Measurements from ENCODE around the gene ZNF236.
"Not testable (repeated sequence)": the region's sequence is repeated elsewhere in the genome, so short reads cannot be mapped to it uniquely, and the experiment has no call there.

ZNF236 gene

DNA sequence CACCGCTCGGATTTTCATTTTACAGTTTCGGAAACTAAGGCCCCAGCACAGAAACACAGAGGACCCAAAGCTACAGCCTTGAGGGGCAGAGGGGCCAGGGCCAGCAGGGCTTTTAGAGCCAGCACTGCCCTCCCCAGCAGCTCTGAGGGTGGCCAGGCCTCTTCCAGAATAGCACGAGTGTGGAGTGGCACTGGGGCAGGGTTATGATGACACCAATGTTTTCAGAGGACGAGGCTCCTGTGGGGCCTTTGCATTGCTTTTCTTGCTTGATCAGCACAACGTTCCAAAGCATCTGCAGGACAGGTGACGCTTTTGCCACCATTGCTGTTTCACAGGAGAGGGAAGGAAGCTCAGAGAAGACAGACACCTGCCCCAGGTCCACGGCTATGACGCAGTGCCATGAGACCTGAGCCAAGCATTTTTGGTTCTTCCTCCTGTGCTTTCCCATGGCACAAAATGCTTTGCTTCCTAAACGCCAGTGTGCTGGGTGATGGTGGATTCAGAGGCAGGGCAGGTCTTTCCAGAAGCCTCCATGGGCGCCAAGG, 183.4 kb downstream of the ZNF236 start:
- no peak for DNase-seq (ENCODE audit: low read depth, low spot score)

- DNase-seq (ENCODE audit: low read depth, low spot score), result no peak
These were observed 184.2 kb downstream of the ZNF236 start for GRCh38 chr18:77006305-77007175.

GRCh38 chr18:77007251-77007650, 184.9 kb downstream of the ZNF236 start:
- DNase-seq (ENCODE audit: low read depth, low spot score), result no peak

DNA sequence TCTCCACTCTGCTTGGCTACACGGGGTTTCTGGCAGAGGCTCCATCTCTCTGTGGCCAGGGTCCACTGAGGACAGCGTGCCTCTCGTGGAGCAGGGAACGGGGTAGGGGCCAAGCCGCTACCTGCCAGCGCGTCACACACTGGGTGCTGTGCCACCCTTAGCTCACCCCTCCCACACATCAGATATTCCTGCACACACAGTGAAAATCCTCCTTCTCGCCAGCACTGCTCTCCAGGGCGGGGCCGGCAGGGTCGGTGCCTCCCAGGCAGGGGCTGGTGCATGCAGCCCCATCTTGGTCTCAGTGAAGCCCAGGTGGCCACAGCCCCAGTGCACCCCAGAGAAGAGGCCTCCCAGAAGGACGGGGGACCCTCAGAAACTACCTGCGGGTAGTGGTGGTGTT, 185.6 kb downstream of the ZNF236 start:
- DNase-seq (ENCODE audit: low read depth, low spot score), result no peak

GRCh38 chr18:77008576-77009315, 186.4 kb downstream of the ZNF236 start:
- DNase-seq (ENCODE audit: low read depth, low spot score), result no peak

DNA sequence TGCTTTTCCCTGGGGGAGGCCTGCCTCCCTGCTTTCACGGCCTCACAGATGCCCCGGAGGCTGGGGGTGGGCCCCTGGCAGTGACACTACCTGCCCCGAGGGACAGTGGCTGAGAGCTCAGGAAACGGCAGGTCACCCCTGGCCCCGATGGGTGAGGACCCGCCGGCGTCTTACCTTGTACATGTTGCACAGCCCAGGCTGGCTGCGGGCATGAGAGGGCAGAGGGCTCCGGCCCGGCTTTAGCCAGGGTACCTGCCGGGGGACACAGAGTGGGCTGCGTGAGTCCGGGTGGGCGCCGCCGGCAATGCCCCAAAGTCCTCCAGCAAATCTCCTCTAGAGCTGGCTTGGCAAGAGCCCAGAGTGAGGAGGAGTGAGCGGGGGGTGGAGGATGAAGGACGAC, 187.3 kb downstream of the ZNF236 start:
- DNase-seq (ENCODE audit: low read depth, low spot score), result no peak

- DNase-seq (ENCODE audit: low read depth, low spot score), result no peak
These were observed 189.8 kb downstream of the ZNF236 start for GRCh38 chr18:77012120-77012519.

DNA sequence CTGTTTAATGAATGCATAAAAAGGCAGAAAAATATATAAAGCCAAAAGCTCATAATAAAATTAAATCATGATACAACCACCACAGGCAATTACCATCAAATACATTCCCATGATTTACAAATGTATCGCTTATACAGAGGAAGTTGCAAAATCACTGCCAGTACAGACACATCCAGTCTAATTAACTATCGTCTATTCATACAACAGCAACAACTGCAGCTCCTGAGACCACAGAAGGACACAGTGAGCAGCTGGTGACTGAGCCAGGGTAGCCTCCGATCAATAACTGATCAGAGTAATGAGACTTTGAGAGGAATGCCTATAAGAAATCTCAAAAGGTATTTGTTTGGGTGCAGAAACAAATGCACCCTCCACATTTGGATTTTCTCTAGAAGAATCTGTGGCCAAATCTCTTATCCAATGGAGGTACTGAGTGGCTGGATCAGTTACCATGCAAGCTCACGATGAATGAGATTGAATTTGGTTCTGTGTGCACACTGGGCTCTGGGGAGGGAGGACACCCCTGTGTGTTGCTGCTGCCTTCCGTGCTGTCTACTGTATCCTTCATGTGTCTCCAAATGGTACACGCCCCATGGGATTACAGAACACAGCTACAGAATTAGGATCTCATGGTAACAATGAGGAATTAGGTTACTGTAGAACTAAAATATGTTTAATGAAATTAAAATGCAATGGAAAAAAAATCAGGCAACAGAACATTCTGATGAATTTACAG, 190.6 kb downstream of the ZNF236 start:
- no peak for DNase-seq (ENCODE audit: low read depth, low spot score)

GRCh38 chr18:77013811-77014521, 191.6 kb downstream of the ZNF236 start:
- DNase-seq (ENCODE audit: low read depth, low spot score), result no peak

DNA sequence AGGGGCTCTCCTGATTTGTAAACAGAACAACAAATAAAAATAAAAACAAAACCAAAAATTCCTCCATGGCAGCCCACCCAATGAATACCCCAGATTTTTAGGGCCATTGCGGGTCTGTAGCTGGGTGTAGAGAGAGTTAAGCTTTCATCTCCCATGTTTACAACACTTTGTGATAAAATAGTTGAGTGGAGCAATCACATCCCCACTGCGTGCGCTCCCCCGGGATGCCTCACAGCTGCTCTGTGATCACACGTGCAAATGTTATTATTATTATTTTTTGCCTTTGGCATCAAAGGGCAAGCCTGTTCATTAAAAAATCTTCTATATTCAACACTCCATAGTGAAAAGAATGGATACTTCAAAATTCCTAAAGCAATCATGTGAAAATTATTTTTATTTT, 192.2 kb downstream of the ZNF236 start:
- no peak for DNase-seq (ENCODE audit: low read depth, low spot score)

- DNase-seq (ENCODE audit: low read depth, low spot score), result no peak
These were observed 192.8 kb downstream of the ZNF236 start for GRCh38 chr18:77015169-77015568.

GRCh38 chr18:77015771-77016710, 193.7 kb downstream of the ZNF236 start:
- no peak for DNase-seq (ENCODE audit: low read depth, low spot score)

- no peak for DNase-seq (ENCODE audit: low read depth, low spot score)
These were observed 194.6 kb downstream of the ZNF236 start for GRCh38 chr18:77016936-77017335.

- no peak for DNase-seq (ENCODE audit: low read depth, low spot score)
These were observed 195.0 kb downstream of the ZNF236 start for GRCh38 chr18:77017355-77017754.

GRCh38 chr18:77018650-77019049, 196.3 kb downstream of the ZNF236 start:
- not testable (repeated sequence) for DNase-seq (ENCODE audit: low read depth, low spot score)

DNA sequence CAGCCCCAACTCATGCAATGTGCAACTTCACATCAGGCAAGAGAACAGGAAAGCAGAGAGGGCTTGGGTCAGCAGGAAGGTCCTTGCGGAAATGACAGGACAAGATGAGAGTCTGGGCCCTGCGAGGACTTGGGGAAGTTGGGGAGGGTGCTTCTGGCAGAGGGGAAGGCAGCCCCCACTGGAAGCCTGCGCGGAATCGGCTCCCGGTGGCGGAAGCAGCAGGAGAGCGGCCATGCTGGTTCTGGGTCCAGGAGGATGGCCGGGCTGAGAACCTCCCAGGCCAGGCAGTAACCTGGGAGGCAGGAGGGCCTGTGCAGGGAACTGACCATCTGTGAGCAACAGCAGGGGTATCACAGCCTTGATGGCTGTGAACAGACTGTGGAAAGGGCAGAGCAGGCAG, 197.3 kb downstream of the ZNF236 start:
- no peak for DNase-seq (ENCODE audit: low read depth, low spot score)
